ENCODE measurements around the gene C1orf35. TPM values are rescaled to one million over a fixed set of nuclear protein-coding genes. Genes with fewer than 3 reads are reported as not detected.

Gene C1orf35
- total RNA-seq, 3 donors from 2014 or later, result 11.5 to 17.0 (median 15.7) TPM

GRCh38 chr1:228061411-228062084, 41.6 kb downstream of the C1orf35 start:
- TF ChIP-seq POLR2A (IDR thresholded peaks at IDR 0.05) (no peak), POLR2AphosphoS5 (IDR thresholded peaks at IDR 0.05) (no peak), CTCF (IDR thresholded peaks at IDR 0.05) (no peak)
- H3K4me3 ChIP-seq, result no peak overlapping the region
- intact Hi-C loops (cut with DNase I; ENCODE audit: low total_unique reads), result no loop called here
- no peaks in the 10 kb centered on the region for H3K36me3 ChIP-seq
- DNase-seq (ENCODE audit: low spot score in 2 of 2), result peak in 1 of 2 donors; percentile 33
- H3K27ac ChIP-seq, result no peak overlapping the region
- no peaks in the 10 kb centered on the region for H3K4me1 ChIP-seq
- H3K27me3 ChIP-seq, result peaks cover 15 to 80% of the 10 kb centered on the region in 2 donors
- H3K9me3 ChIP-seq, result no peaks in the 10 kb centered on the region

GRCh38 chr1:228060458-228061190, 42.5 kb downstream of the C1orf35 start:
- H3K4me3 ChIP-seq, result peak overlapping the region in 2 of 3 donors; percentile 53 to 61
- DNase-seq (ENCODE audit: low spot score in 2 of 2), result peak in 1 of 2 donors; percentile 43
- intact Hi-C loops (cut with DNase I; ENCODE audit: low total_unique reads), result no loop called here
- no peaks in the 10 kb centered on the region for H3K9me3 ChIP-seq
- no peaks in the 10 kb centered on the region for H3K4me1 ChIP-seq
- H3K27ac ChIP-seq, result peak overlapping the region; percentile 32 to 45
- H3K27me3 ChIP-seq, result peaks cover 11 to 70% of the 10 kb centered on the region in 2 donors
- H3K36me3 ChIP-seq, result no peaks in the 10 kb centered on the region
- TF ChIP-seq POLR2AphosphoS5 (IDR thresholded peaks at IDR 0.05) (no peak), POLR2A (IDR thresholded peaks at IDR 0.05) (no peak), CTCF (IDR thresholded peaks at IDR 0.05) (no peak)

DNA sequence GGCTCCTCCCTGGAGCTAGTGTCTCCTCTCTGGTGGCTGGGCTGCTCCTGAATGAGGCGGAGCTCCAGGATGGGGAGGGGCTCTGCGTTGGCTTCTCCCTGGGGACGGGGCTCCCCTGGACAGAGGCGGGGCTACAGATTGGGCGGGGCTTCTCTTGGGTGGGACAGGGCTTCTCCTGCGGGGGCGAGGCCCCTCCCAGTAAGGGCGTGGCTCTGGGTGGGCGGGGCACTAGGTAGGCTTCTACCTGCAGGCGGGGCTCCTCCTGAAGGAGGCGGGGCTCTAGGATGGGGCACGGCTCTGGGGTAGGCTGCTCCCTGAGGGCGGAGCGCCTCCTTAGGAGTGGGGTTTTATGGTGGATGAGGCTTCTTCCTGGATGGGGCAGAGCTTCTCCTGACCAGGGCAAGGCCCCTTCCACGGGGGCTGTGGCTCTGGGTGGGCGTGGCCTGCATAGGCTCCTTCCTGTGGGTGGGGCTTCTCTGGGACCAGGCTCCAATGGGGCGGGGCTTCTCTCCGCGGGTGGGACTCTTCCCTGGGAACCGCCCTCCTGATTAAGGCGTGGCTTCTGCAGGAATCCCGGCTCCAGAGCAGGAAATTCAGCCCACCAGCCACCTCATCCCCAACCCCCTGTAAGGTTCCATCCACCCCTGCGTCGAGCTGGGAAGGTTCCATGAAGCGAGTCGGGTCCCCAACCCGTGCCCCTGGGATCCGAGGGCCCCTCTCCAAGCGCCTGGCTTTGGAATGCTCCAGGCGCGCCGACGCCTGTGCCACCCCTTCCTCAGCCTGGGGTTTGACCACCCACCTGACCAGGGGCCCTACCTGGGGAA, 43.3 kb downstream of the C1orf35 start:
- H3K4me1 ChIP-seq, result no peaks in the 10 kb centered on the region
- H3K27ac ChIP-seq, result peak overlapping the region; percentile 32 to 45
- H3K9me3 ChIP-seq, result no peaks in the 10 kb centered on the region
- intact Hi-C loops (cut with DNase I; ENCODE audit: low total_unique reads), result no loop called here
- peaks cover 9 to 63% of the 10 kb centered on the region in 2 donors for H3K27me3 ChIP-seq
- peak; percentile 86 to 93 for DNase-seq (ENCODE audit: low spot score in 2 of 2)
- peak overlapping the region in 2 of 3 donors; percentile 53 to 61 for H3K4me3 ChIP-seq
- TF ChIP-seq CTCF (IDR thresholded peaks at IDR 0.05), result no peak
- TF ChIP-seq POLR2A (IDR thresholded peaks at IDR 0.05), result no peak
- TF ChIP-seq POLR2AphosphoS5 (IDR thresholded peaks at IDR 0.05), result no peak
- H3K36me3 ChIP-seq, result no peaks in the 10 kb centered on the region

- peak overlapping the region in 2 of 3 donors; percentile 53 to 61 for H3K4me3 ChIP-seq
- peak in 1 of 2 donors; percentile 51 for DNase-seq (ENCODE audit: low spot score in 2 of 2)
- intact Hi-C loops (cut with DNase I; ENCODE audit: low total_unique reads), result no loop called here
These were observed 44.0 kb downstream of the C1orf35 start for GRCh38 chr1:228058949-228059633.

More at GRCh38 chr1:228058949-228059633, 44.0 kb downstream of the C1orf35 start:
- Histone ChIP-seq H3K27me3 (peaks cover 5 to 55% of the 10 kb centered on the region in 2 donors), H3K27ac (no peak overlapping the region), H3K36me3 (no peaks in the 10 kb centered on the region), H3K9me3 (no peaks in the 10 kb centered on the region), H3K4me1 (no peaks in the 10 kb centered on the region)
- TF ChIP-seq CTCF (IDR thresholded peaks at IDR 0.05) (no peak), POLR2A (IDR thresholded peaks at IDR 0.05) (no peak), POLR2AphosphoS5 (IDR thresholded peaks at IDR 0.05) (no peak)
